Endothelial cell of umbilical vein (primary cell): ENCODE data around the gene CACNA1C. TPM values are rescaled to one million over a fixed set of nuclear protein-coding genes. Genes with fewer than 3 reads are reported as not detected.

Experiments used
- BruUV-seq: library from RNA; stranded (reverse); fragments of 400-500 nt; replicated peaks from 2 replicates; lab custom pipeline; 2021; lab: Mats Ljungman, UMichigan
- CTCF ChIA-PET: fragments of 300-600, 350-600 bp; sonication (Branson Sonifier 250); formaldehyde crosslinking; loops from one replicate; lab custom pipeline; 2021; ENCODE audit warnings: antibody characterized with exemption, inconsistent platforms; lab: Charles Lee
- POLR2A ChIA-PET: fragments of 300-600, 350-600 bp; sonication (Branson Sonifier 250); formaldehyde crosslinking; loops from one replicate; lab custom pipeline; 2021; ENCODE audit warnings: antibody characterized with exemption, inconsistent platforms; lab: Charles Lee
- DNase-seq: peaks from one replicate; pipeline ENCODE4 v3.0.0-alpha.2; 2011; ENCODE audit warnings: low read depth, low spot score
- FAIRE-seq: peaks from 2 replicates; lab custom pipeline; 2011; peaks lifted over from hg19 to GRCh38; lab: Jason Lieb, UNC
- H2AFZ ChIP-seq: 2 replicates; pipeline ENCODE4 v1.6.0; 2012; ENCODE audit warnings: low read depth, low read length, control low read depth, inconsistent platforms
- H3K27ac ChIP-seq: 2 replicates; pipeline ENCODE4 v1.5.1; 2011; ENCODE audit warnings: low read depth, mild to moderate bottlenecking, control low read depth, low read length, moderate library complexity; ENCODE audit not compliant: insufficient read depth
- H3K27me3 ChIP-seq, 2 experiments: 2 replicates each; pipeline versions ENCODE4 v1.6.0 to v1.6.1; 2011; ENCODE audit warnings: low read length in 2 of 2, mixed read lengths in 1 of 2; ENCODE audit not compliant: control insufficient read depth in 2 of 2, insufficient read depth in 2 of 2
- H3K36me3 ChIP-seq, 2 experiments: 2 replicates in 1 of 2; 3 replicates in 1 of 2; pipeline ENCODE4 v1.5.1; 2011; ENCODE audit warnings: low read length in 2 of 2, mild to moderate bottlenecking in 1 of 2, moderate library complexity in 1 of 2; ENCODE audit not compliant: control insufficient read depth in 2 of 2, insufficient read depth in 2 of 2; ENCODE audit errors: extremely low read depth in 1 of 2
- H3K4me1 ChIP-seq: 3 replicates; pipeline ENCODE4 v1.5.1; 2011; ENCODE audit warnings: mild to moderate bottlenecking, low read length; ENCODE audit not compliant: control insufficient read depth, insufficient read depth; ENCODE audit errors: extremely low read depth
- H3K4me2 ChIP-seq: 2 replicates; pipeline ENCODE4 v1.6.1; 2011; ENCODE audit warnings: low read length, control low read depth, mixed read lengths; ENCODE audit not compliant: insufficient read depth
- H3K4me3 ChIP-seq, 3 experiments: fragments of 200-600 bp in 1 of 3; sonication (generic), shearing (Covaris generic) in 1 of 3; replicated peaks in 1 of 3; 2 replicates each; pipeline ENCODE4 v1.5.1; 2011 to 2016; ENCODE audit warnings: control low read depth in 3 of 3, low read length in 3 of 3, mild to moderate bottlenecking in 2 of 3, inconsistent platforms in 1 of 3, low read depth in 1 of 3, moderate library complexity in 1 of 3; ENCODE audit not compliant: insufficient read depth in 1 of 3
- H3K79me2 ChIP-seq: 2 replicates; pipeline ENCODE4 v1.6.0; 2012; ENCODE audit warnings: low read length, inconsistent platforms; ENCODE audit not compliant: control insufficient read depth, insufficient read depth
- H3K9ac ChIP-seq: replicated peaks from 2 replicates; pipeline ENCODE3; 2011; ENCODE audit warnings: low read length, control low read depth; ENCODE audit not compliant: insufficient read depth; ENCODE audit errors: extremely low read depth
- H3K9me1 ChIP-seq: replicated peaks from 3 replicates; pipeline ENCODE4 v1.6.0; 2011; ENCODE audit warnings: mild to moderate bottlenecking, low read length; ENCODE audit not compliant: control insufficient read depth, insufficient read depth; ENCODE audit errors: extremely low read depth
- H3K9me3 ChIP-seq: replicated peaks from 2 replicates; pipeline ENCODE4 v1.5.1; 2012; ENCODE audit warnings: low read length, inconsistent platforms; ENCODE audit not compliant: control insufficient read depth, insufficient read depth
- H4K20me1 ChIP-seq: replicated peaks from 2 replicates; pipeline ENCODE3; 2011; ENCODE audit warnings: mild to moderate bottlenecking, low read length; ENCODE audit not compliant: control insufficient read depth, insufficient read depth; ENCODE audit errors: extremely low read depth
- EZH2 ChIP-seq: IDR thresholded peaks from 2 replicates; pipeline ENCODE4 v1.6.1; 2012; ENCODE audit warnings: borderline replicate concordance, low read depth, mild to moderate bottlenecking, moderate library complexity, low read length, inconsistent platforms; ENCODE audit not compliant: severe bottlenecking
- FOS ChIP-seq: IDR thresholded peaks from 2 replicates; pipeline ENCODE4 v1.6.1; 2011; ENCODE audit warnings: mild to moderate bottlenecking, low read length, moderate library complexity, borderline replicate concordance; ENCODE audit not compliant: insufficient read depth
- GATA2 ChIP-seq: IDR thresholded peaks from 2 replicates; pipeline ENCODE4 v1.7.0; 2011; ENCODE audit warnings: low read depth, mild to moderate bottlenecking, moderate library complexity, mixed read lengths, low read length; ENCODE audit not compliant: insufficient read length, insufficient read depth
- JUN ChIP-seq: IDR thresholded peaks from 2 replicates; pipeline ENCODE4 v1.6.1; 2011; ENCODE audit warnings: borderline replicate concordance, low read depth; ENCODE audit not compliant: insufficient read length, insufficient read depth
- MYC ChIP-seq: IDR thresholded peaks from one replicate; pipeline ENCODE4 v1.6.1; 2011; ENCODE audit warnings: mild to moderate bottlenecking, low read depth, low read length
- POLR2A ChIP-seq: IDR thresholded peaks from 2 replicates; pipeline ENCODE4 v1.6.1; 2012; ENCODE audit warnings: low read depth, mild to moderate bottlenecking, control low read depth, low read length
- POLR2AphosphoS5 ChIP-seq: IDR thresholded peaks from 2 replicates; pipeline ENCODE4 v1.6.1; 2012; ENCODE audit warnings: low read depth, mild to moderate bottlenecking, control low read depth, low read length, moderate library complexity; ENCODE audit not compliant: insufficient read depth
- dilution Hi-C: fragments of 300-500 bp; cut with MboI; formaldehyde crosslinking; loops from one replicate; pipeline ENCODE4 v1.15.0; 2019; ENCODE audit warnings: low sequenced_read_pairs; ENCODE audit not compliant: extremely low pct_ligation_motif_present
- intact Hi-C: fragments of 100-400 bp; cut with micrococcal nuclease; formaldehyde crosslinking; loops from one replicate; pipeline ENCODE4 v1.10.0; 2022
- polyA plus RNA-seq, 4 experiments: library from polyadenylated mRNA; depleted of rRNA in 3 of 4; stranded (reverse) in 3 of 4; unstranded in 1 of 4; fragments of >200 nt; gene quantifications; 2 replicates each; pipeline versions ENCODE4 v1.2.1 to v1.2.3, GENCODE V29; 2011 to 2012; ENCODE audit warnings: missing spikeins in 1 of 4
- total RNA-seq: library from RNA; stranded (reverse); gene quantifications from 2 replicates; pipeline ENCODE4 v1.2.3, GENCODE V29; 2021
- TF ChIP-seq, protein P1 (sequence below), 2 donors: IDR thresholded peaks; 1 replicate in 1 of 2; 2 replicates in 1 of 2; pipeline ENCODE4 v1.5.1; 2011; ENCODE audit warnings: low read length in 2 of 2, mild to moderate bottlenecking in 2 of 2, moderate library complexity in 2 of 2, control low read depth in 1 of 2, inconsistent platforms in 1 of 2, low read depth in 1 of 2; ENCODE audit not compliant: insufficient read depth in 1 of 2; ENCODE audit errors: extremely low read depth in 1 of 2
- TF ChIP-seq, protein P2 (sequence below): IDR thresholded peaks from 2 replicates; pipeline ENCODE4 v1.6.1; 2011; ENCODE audit not compliant: insufficient read depth, insufficient read length

Gene CACNA1C
- total and polyA plus RNA-seq, 2 donors (not counting 3 experiments of a cell fraction or from before 2014, with no cell fraction given) = not detected

DNA sequence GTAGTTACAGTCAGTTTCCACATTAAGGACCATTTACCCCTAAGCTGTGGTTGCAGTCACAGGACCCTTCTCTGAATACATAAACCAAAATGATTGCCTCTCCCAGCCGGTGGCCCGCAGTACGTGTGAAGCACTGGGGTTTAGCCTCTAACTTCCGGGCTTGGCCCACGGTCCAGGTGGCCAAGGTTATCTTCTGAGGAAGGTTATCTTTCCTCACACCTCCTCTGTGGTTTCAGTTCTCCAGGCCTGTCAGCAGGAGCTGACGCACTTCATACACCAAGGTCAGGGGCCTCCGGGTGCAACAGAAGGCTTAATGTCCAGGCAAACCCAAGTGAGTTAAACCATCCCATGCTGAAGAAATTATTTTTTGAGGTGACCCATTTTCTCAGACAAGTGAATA is 451.0 kb downstream of the CACNA1C start:
- FAIRE-seq = no peak
- no TSS peak for BruUV-seq
- CTCF ChIA-PET = no interaction called here

More for the DNA sequence above, 451.0 kb downstream of the CACNA1C start:
- Histone ChIP-seq H3K36me3 (no peaks in the 10 kb centered on the region), H3K9ac (no peak overlapping the region), H3K4me1 (no peaks in the 10 kb centered on the region), H3K9me3 (no peaks in the 10 kb centered on the region), H4K20me1 (no peaks in the 10 kb centered on the region), H3K4me3 (no peak overlapping the region), H3K9me1 (no peaks in the 10 kb centered on the region), H3K27ac (no peak overlapping the region), H3K4me2 (no peak overlapping the region), H3K79me2 (no peaks in the 10 kb centered on the region), H3K27me3 (no peaks in the 10 kb centered on the region), H2AFZ (no peak overlapping the region)
- intact Hi-C loops (no loop called here), dilution Hi-C loops (no loop called here)
- no peak for DNase-seq
- TF ChIP-seq, protein P1, sequence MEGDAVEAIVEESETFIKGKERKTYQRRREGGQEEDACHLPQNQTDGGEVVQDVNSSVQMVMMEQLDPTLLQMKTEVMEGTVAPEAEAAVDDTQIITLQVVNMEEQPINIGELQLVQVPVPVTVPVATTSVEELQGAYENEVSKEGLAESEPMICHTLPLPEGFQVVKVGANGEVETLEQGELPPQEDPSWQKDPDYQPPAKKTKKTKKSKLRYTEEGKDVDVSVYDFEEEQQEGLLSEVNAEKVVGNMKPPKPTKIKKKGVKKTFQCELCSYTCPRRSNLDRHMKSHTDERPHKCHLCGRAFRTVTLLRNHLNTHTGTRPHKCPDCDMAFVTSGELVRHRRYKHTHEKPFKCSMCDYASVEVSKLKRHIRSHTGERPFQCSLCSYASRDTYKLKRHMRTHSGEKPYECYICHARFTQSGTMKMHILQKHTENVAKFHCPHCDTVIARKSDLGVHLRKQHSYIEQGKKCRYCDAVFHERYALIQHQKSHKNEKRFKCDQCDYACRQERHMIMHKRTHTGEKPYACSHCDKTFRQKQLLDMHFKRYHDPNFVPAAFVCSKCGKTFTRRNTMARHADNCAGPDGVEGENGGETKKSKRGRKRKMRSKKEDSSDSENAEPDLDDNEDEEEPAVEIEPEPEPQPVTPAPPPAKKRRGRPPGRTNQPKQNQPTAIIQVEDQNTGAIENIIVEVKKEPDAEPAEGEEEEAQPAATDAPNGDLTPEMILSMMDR (IDR thresholded peaks at IDR 0.05; ENCODE audit: extremely low read depth in 1 of 2, insufficient read depth in 1 of 2, low read depth in 1 of 2, low read length in 2 of 2) = no peak
- no peak for TF ChIP-seq POLR2AphosphoS5
- TF ChIP-seq GATA2 = no peak
- no peak for TF ChIP-seq EZH2
- no peak for TF ChIP-seq JUN
- TF ChIP-seq MYC = no peak
- TF ChIP-seq POLR2A = no peak
- TF ChIP-seq, protein P2, sequence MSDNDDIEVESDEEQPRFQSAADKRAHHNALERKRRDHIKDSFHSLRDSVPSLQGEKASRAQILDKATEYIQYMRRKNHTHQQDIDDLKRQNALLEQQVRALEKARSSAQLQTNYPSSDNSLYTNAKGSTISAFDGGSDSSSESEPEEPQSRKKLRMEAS = no peak
- TF ChIP-seq FOS = no peak
- POLR2A ChIA-PET = no interaction called here
